Smooth muscle cell (in vitro differentiated cells): Measurements from ENCODE around the gene TICRR. TPM values are rescaled to one million over a fixed set of nuclear protein-coding genes. Genes with fewer than 3 reads are reported as not detected.

Experiments used
- DNase-seq: peaks from one replicate; lab custom pipeline; 2025; ENCODE audit not compliant: unreplicated experiment; lab: John Stamatoyannopoulos, UW
- H2AFZ ChIP-seq: fragments of 200-600 bp; sonication (generic); 2 replicates; pipeline ENCODE4 v1.6.0; 2016; ENCODE audit warnings: antibody characterized with exemption, low read depth, mild to moderate bottlenecking
- H3F3A ChIP-seq: fragments of 200-600 bp; sonication (generic); 2 replicates; pipeline ENCODE4 v1.6.0; 2017; ENCODE audit warnings: antibody characterized with exemption, low read depth
- H3K27ac ChIP-seq: fragments of 200-600 bp; sonication (generic); 2 replicates; pipeline ENCODE4 v1.5.1; 2016; ENCODE audit warnings: low read depth, mild to moderate bottlenecking
- H3K27me3 ChIP-seq: fragments of 200-600 bp; sonication (generic); 2 replicates; pipeline ENCODE4 v1.6.1; 2016; ENCODE audit warnings: low read depth, mild to moderate bottlenecking
- H3K36me3 ChIP-seq: fragments of 200-600 bp; sonication (generic); 2 replicates; pipeline ENCODE4 v1.5.1; 2016; ENCODE audit warnings: low read depth
- H3K4me1 ChIP-seq: fragments of 200-600 bp; sonication (generic); 2 replicates; pipeline ENCODE4 v1.5.1; 2016; ENCODE audit warnings: low read depth
- H3K4me2 ChIP-seq: fragments of 200-600 bp; sonication (generic); 2 replicates; pipeline ENCODE4 v1.6.0; 2016; ENCODE audit warnings: mild to moderate bottlenecking
- H3K4me3 ChIP-seq: fragments of 200-600 bp; sonication (generic); 2 replicates; pipeline ENCODE4 v1.5.1; 2016; ENCODE audit warnings: mild to moderate bottlenecking
- H3K79me2 ChIP-seq: fragments of 200-600 bp; sonication (generic); 2 replicates; pipeline ENCODE4 v1.6.0; 2016; ENCODE audit warnings: low read depth, mild to moderate bottlenecking
- H3K9ac ChIP-seq: fragments of 200-600 bp; sonication (generic); 2 replicates; pipeline ENCODE4 v1.6.0; 2016; ENCODE audit warnings: low read depth
- H3K9me3 ChIP-seq: fragments of 200-600 bp; sonication (generic); replicated peaks from 2 replicates; pipeline ENCODE4 v1.5.1; 2016; ENCODE audit warnings: low read depth
- H4K20me1 ChIP-seq: fragments of 200-600 bp; sonication (generic); 2 replicates; pipeline ENCODE4 v1.6.0; 2016; ENCODE audit warnings: low read depth
- WGBS: methylation state at CpG from one replicate; pipeline ENCODE4 v1.1.7; 2016; ENCODE audit warnings: low lambda C conversion rate; 5-methylcytosine and 5-hydroxymethylcytosine counted together
- polyA plus RNA-seq: library from polyadenylated mRNA; unstranded; fragments of >200 nt; fragmentation: Nextera tagmentation; extraction: Ambion mirVana; gene quantifications from 2 replicates; pipeline ENCODE4 v1.2.1, GENCODE V29; 2016
- total RNA-seq: library from RNA; depleted of rRNA; stranded (reverse); fragments of >200 nt; gene quantifications from 2 replicates; pipeline ENCODE4 v1.2.3, GENCODE V29; 2014
- TF ChIP-seq, protein P1 (sequence below): fragments of 200-600 bp; sonication (generic); IDR thresholded peaks from 2 replicates; pipeline ENCODE4 v1.5.1; 2017; ENCODE audit warnings: borderline replicate concordance, mild to moderate bottlenecking, antibody characterized with exemption; ENCODE audit not compliant: insufficient read depth, poor library complexity, severe bottlenecking

Gene TICRR
- total and polyA plus RNA-seq, 2 experiments from 2014 or later = 1.3 to 2.6 TPM

DNA sequence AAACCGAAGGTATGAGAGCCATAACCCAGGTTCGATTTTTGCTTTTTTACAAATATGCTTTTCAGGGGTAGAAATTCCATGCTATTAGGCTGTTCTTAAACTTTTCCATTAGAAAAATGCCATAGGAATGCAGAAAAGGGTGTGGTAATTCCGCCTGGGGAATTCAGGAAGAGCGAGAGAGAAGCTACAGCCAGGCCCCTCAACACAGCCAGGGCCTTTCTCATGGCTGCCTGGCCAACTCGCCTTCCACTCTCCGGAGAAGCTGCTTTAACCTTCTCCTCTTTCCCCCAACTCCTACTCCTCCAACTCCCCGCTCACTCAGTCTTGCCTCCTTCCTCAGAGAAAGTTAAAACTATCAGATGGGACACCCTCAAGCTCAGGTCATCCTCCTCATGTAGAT is 9.1 kb upstream of the TICRR start:
- no peak overlapping the region for H3K4me2 ChIP-seq
- H3K27me3 ChIP-seq = no peaks in the 10 kb centered on the region
- H3K9ac ChIP-seq = no peak overlapping the region
- 81% methylated on average over 7 of the region's 7 CpGs for WGBS
- no peaks in the 10 kb centered on the region for H4K20me1 ChIP-seq
- H2AFZ ChIP-seq = no peak overlapping the region
- no peaks in the 10 kb centered on the region for H3F3A ChIP-seq
- no peaks in the 10 kb centered on the region for H3K36me3 ChIP-seq
- H3K4me3 ChIP-seq = no peak overlapping the region
- DNase-seq = no peak
- no peaks in the 10 kb centered on the region for H3K79me2 ChIP-seq
- H3K9me3 ChIP-seq = no peaks in the 10 kb centered on the region
- TF ChIP-seq, protein P1, sequence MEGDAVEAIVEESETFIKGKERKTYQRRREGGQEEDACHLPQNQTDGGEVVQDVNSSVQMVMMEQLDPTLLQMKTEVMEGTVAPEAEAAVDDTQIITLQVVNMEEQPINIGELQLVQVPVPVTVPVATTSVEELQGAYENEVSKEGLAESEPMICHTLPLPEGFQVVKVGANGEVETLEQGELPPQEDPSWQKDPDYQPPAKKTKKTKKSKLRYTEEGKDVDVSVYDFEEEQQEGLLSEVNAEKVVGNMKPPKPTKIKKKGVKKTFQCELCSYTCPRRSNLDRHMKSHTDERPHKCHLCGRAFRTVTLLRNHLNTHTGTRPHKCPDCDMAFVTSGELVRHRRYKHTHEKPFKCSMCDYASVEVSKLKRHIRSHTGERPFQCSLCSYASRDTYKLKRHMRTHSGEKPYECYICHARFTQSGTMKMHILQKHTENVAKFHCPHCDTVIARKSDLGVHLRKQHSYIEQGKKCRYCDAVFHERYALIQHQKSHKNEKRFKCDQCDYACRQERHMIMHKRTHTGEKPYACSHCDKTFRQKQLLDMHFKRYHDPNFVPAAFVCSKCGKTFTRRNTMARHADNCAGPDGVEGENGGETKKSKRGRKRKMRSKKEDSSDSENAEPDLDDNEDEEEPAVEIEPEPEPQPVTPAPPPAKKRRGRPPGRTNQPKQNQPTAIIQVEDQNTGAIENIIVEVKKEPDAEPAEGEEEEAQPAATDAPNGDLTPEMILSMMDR = no peak
- no peaks in the 10 kb centered on the region for H3K4me1 ChIP-seq
- H3K27ac ChIP-seq = no peak overlapping the region

DNA sequence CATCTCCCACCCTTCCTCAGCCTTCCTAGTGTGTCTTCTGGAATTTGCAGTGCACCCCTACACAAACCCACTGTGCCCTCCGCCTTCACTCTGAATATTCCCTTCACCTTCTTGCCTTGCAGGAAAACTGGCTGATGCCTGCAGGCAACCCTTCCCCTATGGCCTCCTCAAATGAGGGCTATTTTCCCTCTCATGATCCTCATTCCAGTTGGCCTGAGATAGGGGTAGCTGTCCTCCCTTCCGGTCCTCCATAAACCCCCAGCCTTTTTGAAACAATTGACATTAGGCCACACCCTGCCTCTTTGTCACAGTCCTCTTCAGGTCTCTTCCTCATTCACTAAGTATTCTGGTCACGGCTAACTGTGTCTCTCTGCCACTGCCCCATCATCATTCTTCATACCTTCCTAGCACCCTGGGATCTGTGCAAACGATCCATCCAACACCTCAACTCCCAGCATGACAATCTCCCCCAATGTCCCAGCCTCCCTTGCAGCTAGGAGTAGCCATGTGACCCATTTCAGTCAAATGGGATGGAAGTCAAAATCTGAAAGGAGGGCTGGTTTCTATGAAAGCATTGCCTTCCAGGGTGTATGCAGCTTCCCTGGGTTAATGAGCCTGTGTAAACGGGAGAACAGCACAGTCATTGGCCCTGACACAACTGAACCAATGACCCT is 8.5 kb upstream of the TICRR start:
- Histone ChIP-seq H3K4me2 (no peak overlapping the region), H3K36me3 (no peaks in the 10 kb centered on the region), H4K20me1 (no peaks in the 10 kb centered on the region), H3K9me3 (no peaks in the 10 kb centered on the region), H2AFZ (no peak overlapping the region), H3K9ac (no peak overlapping the region), H3K27me3 (no peaks in the 10 kb centered on the region), H3F3A (no peaks in the 10 kb centered on the region), H3K27ac (no peak overlapping the region), H3K79me2 (no peaks in the 10 kb centered on the region), H3K4me3 (no peak overlapping the region), H3K4me1 (no peaks in the 10 kb centered on the region)
- DNase-seq = no peak
- 93% methylated on average over 5 of the region's 5 CpGs for WGBS
- TF ChIP-seq, protein P1 = no peak

DNA sequence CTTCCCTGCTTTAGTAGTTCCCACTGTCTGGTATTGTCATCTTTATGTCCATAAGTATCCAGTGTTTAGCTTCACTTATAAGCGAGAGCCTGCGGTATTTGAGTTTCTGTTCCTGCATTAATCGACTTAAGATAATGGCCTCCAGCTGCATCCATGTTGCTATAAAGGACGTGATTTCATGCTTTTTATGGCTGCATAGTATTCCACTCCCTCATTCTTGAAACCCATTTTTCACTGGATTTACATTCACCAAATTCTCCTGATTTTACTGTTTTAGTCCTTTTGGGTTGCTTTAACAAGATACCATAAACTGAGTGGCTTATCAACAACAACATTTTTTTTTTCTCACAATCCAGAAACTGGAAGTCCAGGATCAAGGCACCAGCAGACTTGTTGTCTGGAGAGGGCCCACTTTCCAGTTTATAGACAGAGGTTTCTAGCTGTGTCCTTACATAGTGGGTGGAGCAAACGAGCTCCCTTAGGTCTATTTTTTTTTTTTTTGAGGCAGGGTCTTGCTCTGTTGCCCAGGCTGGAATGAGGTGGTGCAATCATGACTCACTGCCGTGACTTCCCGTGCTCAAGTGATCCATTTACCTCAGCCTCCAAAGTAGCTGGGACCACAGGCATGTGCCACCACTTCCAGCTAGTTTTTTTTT is 6.1 kb upstream of the TICRR start:
- Histone ChIP-seq H3K27me3 (no peaks in the 10 kb centered on the region), H3K27ac (no peak overlapping the region)

More for the DNA sequence above, 6.1 kb upstream of the TICRR start:
- DNase-seq = no peak
- TF ChIP-seq, protein P1 = no peak
- no peak overlapping the region for H2AFZ ChIP-seq
- H3F3A ChIP-seq = no peaks in the 10 kb centered on the region
- H3K36me3 ChIP-seq = no peaks in the 10 kb centered on the region
- no peaks in the 10 kb centered on the region for H3K79me2 ChIP-seq
- no peak overlapping the region for H3K4me3 ChIP-seq
- H3K9me3 ChIP-seq = no peaks in the 10 kb centered on the region
- no peaks in the 10 kb centered on the region for H4K20me1 ChIP-seq
- no peaks in the 10 kb centered on the region for H3K4me1 ChIP-seq
- WGBS = 88% methylated on average over 7 of the region's 7 CpGs
- H3K4me2 ChIP-seq = no peak overlapping the region
- no peak overlapping the region for H3K9ac ChIP-seq
